KMS-11 (cell line): ENCODE measurements around the gene MRPL53.
A peak's percentile ranks its signal among the peaks of the same experiment; 100 is the strongest.

Experiments
- H2AFZ ChIP-seq: fragments of 200-600 bp; sonication (generic); 2 replicates; pipeline ENCODE4 v1.6.1; 2016; ENCODE audit warnings: antibody characterized with exemption, mixed run types, low read depth
- H3K27ac ChIP-seq: fragments of 200-600 bp; sonication (generic); 2 replicates; pipeline ENCODE4 v1.6.1; 2016; ENCODE audit warnings: mild to moderate bottlenecking, mixed run types
- H3K27me3 ChIP-seq: fragments of 200-600 bp; sonication (generic); 2 replicates; pipeline ENCODE4 v1.6.1; 2017; ENCODE audit warnings: mild to moderate bottlenecking, low read depth, mixed run types, moderate library complexity; ENCODE audit not compliant: insufficient read depth
- H3K36me3 ChIP-seq: fragments of 200-600 bp; sonication (generic); 2 replicates; pipeline ENCODE4 v1.6.1; 2017; ENCODE audit warnings: mild to moderate bottlenecking, mixed run types; ENCODE audit not compliant: insufficient read depth
- H3K4me1 ChIP-seq: fragments of 200-600 bp; sonication (generic); 2 replicates; pipeline ENCODE4 v1.6.1; 2016; ENCODE audit warnings: mild to moderate bottlenecking, low read depth, mixed run types; ENCODE audit not compliant: poor library complexity, severe bottlenecking
- H3K4me2 ChIP-seq: fragments of 200-600 bp; sonication (generic); 2 replicates; pipeline ENCODE4 v1.7.0; 2016; ENCODE audit warnings: mild to moderate bottlenecking, mixed run types
- H3K4me3 ChIP-seq: fragments of 200-600 bp; sonication (generic); IDR thresholded peaks from 2 replicates; pipeline ENCODE4 v1.6.1; 2017; ENCODE audit warnings: low read depth, low read length, mixed read lengths; ENCODE audit not compliant: insufficient read depth
- H3K79me2 ChIP-seq: fragments of 200-600 bp; sonication (generic); 2 replicates; pipeline ENCODE4 v1.6.1; 2016; ENCODE audit warnings: low read depth, mixed run types; ENCODE audit not compliant: insufficient read depth
- H3K9ac ChIP-seq: fragments of 200-600 bp; sonication (generic); 2 replicates; pipeline ENCODE4 v1.6.1; 2016; ENCODE audit warnings: mild to moderate bottlenecking, mixed run types
- H4K20me1 ChIP-seq: fragments of 200-600 bp; sonication (generic); 2 replicates; pipeline ENCODE4 v1.6.1; 2016; ENCODE audit warnings: mild to moderate bottlenecking, mixed run types; ENCODE audit not compliant: insufficient read depth
- TF ChIP-seq, protein P1 (sequence below): fragments of 200-600 bp; sonication (generic); conservative IDR thresholded peaks from 2 replicates; pipeline ENCODE4 v1.6.1; 2017; ENCODE audit warnings: low read depth, mild to moderate bottlenecking, antibody characterized with exemption, low read length, moderate library complexity, mixed read lengths

MRPL53 gene

DNA sequence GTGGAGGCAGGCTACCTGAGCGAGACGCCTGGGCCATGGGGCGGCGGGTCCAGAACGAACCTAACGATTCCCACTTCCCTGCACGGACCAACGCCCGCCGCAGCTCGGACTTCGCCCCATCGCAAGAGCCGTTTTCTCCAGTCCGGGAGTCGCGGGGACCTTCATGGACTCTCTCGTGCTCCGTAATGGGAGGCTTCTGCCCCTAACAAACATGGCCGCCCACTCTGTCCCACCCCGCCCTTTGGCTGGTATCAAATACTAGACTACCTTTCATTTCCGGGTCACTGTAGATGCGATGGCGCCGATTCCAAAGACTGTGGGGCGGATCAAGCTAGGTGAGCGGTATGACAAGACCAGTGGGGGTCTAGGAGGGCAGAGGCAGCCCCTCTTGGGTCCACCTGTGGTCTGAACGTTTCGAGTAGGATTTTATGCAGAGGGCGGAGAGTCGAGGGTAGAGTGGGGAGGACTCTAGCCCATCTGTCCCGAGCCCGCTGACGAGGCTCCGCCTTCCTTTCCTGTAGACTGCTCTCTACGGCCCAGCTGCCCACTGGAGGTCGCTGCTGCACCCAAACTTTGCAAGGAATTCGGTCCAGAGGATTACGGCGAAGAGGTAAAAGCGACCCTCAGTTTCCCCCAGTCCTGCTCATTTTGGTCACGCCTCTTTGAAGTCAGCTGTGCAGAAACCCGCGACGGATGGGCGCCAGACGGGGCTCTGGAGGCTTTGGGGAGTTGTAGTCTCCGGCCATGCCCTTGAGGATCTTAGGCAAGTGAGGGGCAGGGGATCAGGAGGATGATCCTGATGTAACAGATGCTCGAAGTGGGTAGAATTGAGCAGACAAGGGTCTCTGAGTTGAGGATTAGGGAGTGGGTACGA lies 10.6 kb upstream of the MRPL53 start, which contains the start of the genes CCDC142 and TTC31:
Gene CCDC142 (minus strand): TSS at position 198 of the 874 bp plus-strand sequence. CDS start 161 bp downstream, at position 37.
Gene TTC31 (plus strand): TSS at position 281 of the 874 bp plus-strand sequence. CDS start 15 bp downstream, at position 296.
- peaks cover 18% of the 10 kb centered on the region for H3K79me2 ChIP-seq
- H2AFZ ChIP-seq = peak within 1 kb of the TSS; percentile 99
- H3K27ac ChIP-seq = peak within 1 kb of the TSS; percentile 75
- H3K36me3 ChIP-seq = no peaks in the 10 kb centered on the region
- no peaks in the 10 kb centered on the region for H4K20me1 ChIP-seq
- no peak within 1 kb of the TSS for H3K4me3 ChIP-seq
- TF ChIP-seq, protein P1, sequence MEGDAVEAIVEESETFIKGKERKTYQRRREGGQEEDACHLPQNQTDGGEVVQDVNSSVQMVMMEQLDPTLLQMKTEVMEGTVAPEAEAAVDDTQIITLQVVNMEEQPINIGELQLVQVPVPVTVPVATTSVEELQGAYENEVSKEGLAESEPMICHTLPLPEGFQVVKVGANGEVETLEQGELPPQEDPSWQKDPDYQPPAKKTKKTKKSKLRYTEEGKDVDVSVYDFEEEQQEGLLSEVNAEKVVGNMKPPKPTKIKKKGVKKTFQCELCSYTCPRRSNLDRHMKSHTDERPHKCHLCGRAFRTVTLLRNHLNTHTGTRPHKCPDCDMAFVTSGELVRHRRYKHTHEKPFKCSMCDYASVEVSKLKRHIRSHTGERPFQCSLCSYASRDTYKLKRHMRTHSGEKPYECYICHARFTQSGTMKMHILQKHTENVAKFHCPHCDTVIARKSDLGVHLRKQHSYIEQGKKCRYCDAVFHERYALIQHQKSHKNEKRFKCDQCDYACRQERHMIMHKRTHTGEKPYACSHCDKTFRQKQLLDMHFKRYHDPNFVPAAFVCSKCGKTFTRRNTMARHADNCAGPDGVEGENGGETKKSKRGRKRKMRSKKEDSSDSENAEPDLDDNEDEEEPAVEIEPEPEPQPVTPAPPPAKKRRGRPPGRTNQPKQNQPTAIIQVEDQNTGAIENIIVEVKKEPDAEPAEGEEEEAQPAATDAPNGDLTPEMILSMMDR = peak; percentile 89
- peaks cover 15% of the 10 kb centered on the region for H3K4me1 ChIP-seq
- peak within 1 kb of the TSS; percentile 90 for H3K9ac ChIP-seq
- peak within 1 kb of the TSS; percentile 97 for H3K4me2 ChIP-seq
- H3K27me3 ChIP-seq = no peaks in the 10 kb centered on the region

DNA sequence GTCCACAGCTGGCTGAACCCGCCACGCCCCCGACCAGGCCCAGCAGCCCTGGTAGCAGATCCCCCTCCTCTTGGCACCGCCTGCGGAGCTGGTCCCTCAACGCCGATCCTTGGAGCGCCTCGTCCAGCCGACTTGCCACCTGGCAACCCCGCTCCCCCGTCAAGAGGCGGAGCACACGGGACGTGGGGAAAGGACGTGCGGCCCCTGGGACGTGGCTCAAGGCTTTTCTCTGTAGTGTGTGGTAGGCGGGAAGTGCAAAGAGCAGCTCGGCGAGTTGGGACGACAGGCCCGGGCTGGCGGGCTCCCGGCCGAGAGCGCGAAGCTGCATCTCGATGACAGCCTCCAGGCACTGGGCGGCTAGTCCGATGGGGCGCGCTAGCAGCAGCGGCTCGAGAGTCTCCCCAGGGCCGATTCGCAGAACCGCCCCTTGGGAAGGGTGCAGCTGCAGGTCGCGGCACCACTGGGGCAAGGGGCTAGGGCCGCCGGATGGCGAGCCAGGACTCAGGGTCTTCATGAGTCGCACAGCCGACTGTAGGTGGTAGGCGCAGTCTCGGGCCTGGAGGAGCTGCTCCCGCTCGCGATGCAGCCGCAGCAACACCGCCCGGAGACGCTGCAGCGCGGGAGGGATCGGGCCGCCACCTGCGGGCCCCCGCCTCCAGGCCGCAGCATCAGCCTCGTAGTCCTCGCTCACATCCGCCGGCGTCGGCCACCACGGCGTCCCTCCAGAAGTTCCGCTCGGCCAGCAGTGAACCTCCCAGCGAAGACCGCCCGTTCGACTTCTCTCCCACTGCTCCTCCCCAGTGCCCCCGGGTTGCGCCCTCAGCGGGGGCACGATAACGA lies 9.7 kb upstream of the MRPL53 start:
- Histone ChIP-seq H3K4me1 (peaks cover 15% of the 10 kb centered on the region), H3K4me2 (peak overlapping the region; percentile 97), H3K4me3 (no peak overlapping the region), H3K9ac (peak overlapping the region; percentile 90), H3K27me3 (no peaks in the 10 kb centered on the region), H4K20me1 (no peaks in the 10 kb centered on the region), H3K27ac (peak overlapping the region; percentile 75), H3K36me3 (no peaks in the 10 kb centered on the region), H3K79me2 (peaks cover 18% of the 10 kb centered on the region), H2AFZ (peak overlapping the region; percentile 99)
- TF ChIP-seq, protein P1 = no peak

DNA sequence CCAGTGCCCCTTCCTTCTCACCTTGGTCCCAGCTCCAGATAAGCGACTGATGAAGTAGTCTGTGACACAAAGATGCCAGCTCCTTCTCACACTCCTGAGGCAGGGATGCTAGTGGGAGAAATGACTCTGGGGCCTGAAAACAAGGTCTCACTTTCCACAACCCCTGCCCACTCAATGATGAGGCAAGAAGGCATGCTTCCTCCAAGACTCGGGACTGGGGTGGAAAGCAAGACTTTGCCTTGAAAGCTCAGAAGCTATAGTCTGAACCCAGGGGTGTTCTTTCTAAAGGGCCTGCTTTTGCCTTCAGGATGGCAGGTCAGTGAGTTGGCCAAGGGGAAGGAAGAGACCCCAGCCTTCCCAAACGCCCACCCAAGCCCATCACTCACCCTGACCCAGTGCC lies 9.0 kb upstream of the MRPL53 start:
- peaks cover 18% of the 10 kb centered on the region for H3K79me2 ChIP-seq

DNA sequence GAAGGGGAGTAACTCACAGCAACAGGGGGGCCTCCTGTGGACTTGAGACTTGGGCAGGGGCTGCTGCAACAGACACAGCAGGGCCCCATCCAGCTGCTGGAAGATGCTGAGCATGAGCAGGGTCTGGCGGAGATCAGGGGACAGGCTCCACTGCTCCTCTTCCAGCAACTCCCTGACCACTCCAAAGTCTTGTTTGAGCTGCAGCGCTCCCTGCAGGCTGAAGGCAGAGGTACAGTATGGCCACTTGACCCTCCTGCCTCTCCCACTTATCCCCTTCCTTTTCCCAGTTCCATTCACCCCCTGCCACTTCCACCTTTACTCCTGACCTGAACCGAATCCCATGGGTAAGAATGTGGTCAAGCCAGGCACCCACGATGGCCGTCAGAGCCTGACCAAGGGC lies 2.4 kb upstream of the MRPL53 start:
- Histone ChIP-seq H3K4me3 (no peak overlapping the region), H3K9ac (no peak overlapping the region), H3K36me3 (no peaks in the 10 kb centered on the region), H4K20me1 (no peaks in the 10 kb centered on the region), H3K4me2 (no peak overlapping the region), H3K27ac (no peak overlapping the region), H3K4me1 (peaks cover 25% of the 10 kb centered on the region), H3K79me2 (peaks cover 7% of the 10 kb centered on the region; the same call in 1 of the 2 replicates), H2AFZ (no peak overlapping the region), H3K27me3 (no peaks in the 10 kb centered on the region)
- TF ChIP-seq, protein P1 = peak; percentile 52

More for the DNA sequence above, 9.0 kb upstream of the MRPL53 start:
- Histone ChIP-seq H3K27ac (no peak overlapping the region), H3K4me2 (peak overlapping the region; percentile 97), H3K36me3 (no peaks in the 10 kb centered on the region), H3K4me1 (peaks cover 15% of the 10 kb centered on the region), H3K4me3 (no peak overlapping the region), H4K20me1 (no peaks in the 10 kb centered on the region), H2AFZ (no peak overlapping the region; the same call in 1 of the 2 replicates), H3K9ac (peak overlapping the region; percentile 90; the same call in 1 of the 2 replicates), H3K27me3 (no peaks in the 10 kb centered on the region)
- TF ChIP-seq, protein P1 = no peak
